Measurements from ENCODE around the gene KMT2E.
"Not testable (repeated sequence)": the region's sequence is repeated elsewhere in the genome, so short reads cannot be mapped to it uniquely, and the experiment has no call there.

The KMT2E gene

GRCh38 chr7:104982308-104983075 lies 31.5 kb upstream of the KMT2E start:
- no peak for DNase-seq

- DNase-seq = peak; percentile 77
Measured at GRCh38 chr7:104983076-104983577, 30.9 kb upstream of the KMT2E start.

- DNase-seq = peak; percentile 98
Measured at GRCh38 chr7:104983578-104984539, 30.1 kb upstream of the KMT2E start.

GRCh38 chr7:104984585-104985258 lies 29.3 kb upstream of the KMT2E start:
- peak; percentile 47 for DNase-seq

GRCh38 chr7:104985259-104985617 lies 28.8 kb upstream of the KMT2E start:
- DNase-seq = no peak

- DNase-seq = no peak
Measured at GRCh38 chr7:104986628-104987259, 27.3 kb upstream of the KMT2E start.

- DNase-seq = not testable (repeated sequence)
Measured at GRCh38 chr7:104987403-104987802, 26.6 kb upstream of the KMT2E start.

- DNase-seq = no peak
Measured at GRCh38 chr7:104990983-104991382, 23.0 kb upstream of the KMT2E start.

- DNase-seq = no peak
Measured at GRCh38 chr7:104992306-104992705, 21.7 kb upstream of the KMT2E start.

- DNase-seq = no peak
Measured at GRCh38 chr7:104993217-104993862, 20.7 kb upstream of the KMT2E start.

GRCh38 chr7:104998040-104998752 lies 15.8 kb upstream of the KMT2E start:
- no peak for DNase-seq

GRCh38 chr7:105000200-105000599 lies 13.8 kb upstream of the KMT2E start:
- no peak for DNase-seq

- no peak for DNase-seq
Measured at GRCh38 chr7:105000927-105001336, 13.1 kb upstream of the KMT2E start.

- no peak for DNase-seq
Measured at GRCh38 chr7:105001652-105002184, 12.3 kb upstream of the KMT2E start.

- no peak for DNase-seq
Measured at GRCh38 chr7:105003275-105003674, 10.7 kb upstream of the KMT2E start.

GRCh38 chr7:105003872-105004510 lies 10.0 kb upstream of the KMT2E start:
- no peak for DNase-seq

- DNase-seq = not testable (repeated sequence)
Measured at GRCh38 chr7:105005006-105005405, 9.0 kb upstream of the KMT2E start.

- DNase-seq = not testable (repeated sequence)
Measured at GRCh38 chr7:105005486-105005885, 8.5 kb upstream of the KMT2E start.

- no peak for DNase-seq
Measured at GRCh38 chr7:105006367-105007136, 7.5 kb upstream of the KMT2E start.

GRCh38 chr7:105007298-105007697 lies 6.7 kb upstream of the KMT2E start:
- no peak for DNase-seq

Data from NCI-H2227 treated with DMSO at 0.1 percent for 48 hours (cell line).